Upper lobe of right lung (tissue), 1 donor: Measurements from ENCODE around the gene SIGMAR1. TPM values are rescaled to one million over a fixed set of nuclear protein-coding genes. Genes with fewer than 3 reads are reported as not detected.

Experiments
- ATAC-seq: fragments of 200-7000 bp; cut with Tn5 transposase; one replicate; pipeline ENCODE4 v1.9.1; 2020; ENCODE audit warnings: mild to moderate bottlenecking, moderate library complexity
- DNase-seq: peaks from one replicate; pipeline ENCODE4 v3.0.0-alpha.2; 2020
- H3K27ac ChIP-seq: fragments of 200-600 bp; one replicate; pipeline ENCODE4 v1.8.0; 2022
- H3K27me3 ChIP-seq: fragments of 200-600 bp; one replicate; pipeline ENCODE4 v1.8.0; 2022; ENCODE audit warnings: mild to moderate bottlenecking
- H3K36me3 ChIP-seq: fragments of 200-600 bp; one replicate; pipeline ENCODE4 v1.8.0; 2022
- H3K4me1 ChIP-seq: fragments of 200-600 bp; one replicate; pipeline ENCODE4 v1.8.0; 2022
- H3K4me3 ChIP-seq: fragments of 200-600 bp; one replicate; pipeline ENCODE4 v1.8.0; 2022; ENCODE audit warnings: mild to moderate bottlenecking
- H3K9me3 ChIP-seq: fragments of 200-600 bp; one replicate; pipeline ENCODE4 v1.8.0; 2022
- CTCF ChIP-seq: fragments of 200-600 bp; IDR thresholded peaks from one replicate; pipeline ENCODE4 v1.8.0; 2022; ENCODE audit warnings: antibody characterized with exemption
- intact Hi-C: fragments of 100-400 bp; cut with DNase I; formaldehyde crosslinking; loops from one replicate; pipeline ENCODE4 v1.11.0; 2022
- total RNA-seq: library from RNA; stranded (reverse); fragmentation: NEBNext Ultra II Directional; extraction: Animal tissue kit (Norgen Biotek cat#: 25700); gene quantifications from one replicate; pipeline ENCODE4 v1.2.1, GENCODE V29; 2021
- donor health status: DM: no; HTN: yes; CAD: no; lungs with severe emphysema.

SIGMAR1 gene
- total RNA-seq, 1 donor from 2014 or later, result 40.5 TPM

- intact Hi-C loops, result no loop called here
Observed at GRCh38 chr9:34684145-34684544, 46.6 kb upstream of the SIGMAR1 start.

GRCh38 chr9:34675869-34676268 is 38.3 kb upstream of the SIGMAR1 start:
- no peak overlapping the region for H3K27ac ChIP-seq

More at GRCh38 chr9:34684145-34684544, 46.6 kb upstream of the SIGMAR1 start:
- Histone ChIP-seq H3K36me3 (no peaks in the 10 kb centered on the region), H3K9me3 (no peaks in the 10 kb centered on the region), H3K27ac (no peak overlapping the region), H3K4me3 (no peak overlapping the region), H3K4me1 (no peaks in the 10 kb centered on the region), H3K27me3 (no peaks in the 10 kb centered on the region)
- DNase-seq (no peak), ATAC-seq (no peak)
- no peak for TF ChIP-seq CTCF

GRCh38 chr9:34675048-34675714 is 37.6 kb upstream of the SIGMAR1 start:
- no peak overlapping the region for H3K4me3 ChIP-seq
- no peaks in the 10 kb centered on the region for H3K27me3 ChIP-seq
- no peaks in the 10 kb centered on the region for H3K4me1 ChIP-seq
- H3K36me3 ChIP-seq, result no peaks in the 10 kb centered on the region
- intact Hi-C loops, result no loop called here
- H3K9me3 ChIP-seq, result no peaks in the 10 kb centered on the region
- ATAC-seq (peak; percentile 83), DNase-seq (no peak)
- H3K27ac ChIP-seq, result no peak overlapping the region
- peak; percentile 61 for TF ChIP-seq CTCF

More at GRCh38 chr9:34675869-34676268, 38.3 kb upstream of the SIGMAR1 start:
- intact Hi-C loops, result no loop called here
- no peaks in the 10 kb centered on the region for H3K36me3 ChIP-seq
- H3K4me3 ChIP-seq, result no peak overlapping the region
- no peak for TF ChIP-seq CTCF
- no peaks in the 10 kb centered on the region for H3K27me3 ChIP-seq
- no peak for DNase-seq
- ATAC-seq, result no peak
- H3K9me3 ChIP-seq, result no peaks in the 10 kb centered on the region
- no peaks in the 10 kb centered on the region for H3K4me1 ChIP-seq

- intact Hi-C loops, result no loop called here
- Histone ChIP-seq H3K27ac (no peak overlapping the region), H3K4me3 (no peak overlapping the region), H3K9me3 (no peaks in the 10 kb centered on the region), H3K4me1 (no peaks in the 10 kb centered on the region), H3K27me3 (no peaks in the 10 kb centered on the region), H3K36me3 (no peaks in the 10 kb centered on the region)
- TF ChIP-seq CTCF, result no peak
- DNase-seq (no peak), ATAC-seq (no peak)
Observed at GRCh38 chr9:34674440-34674839, 36.9 kb upstream of the SIGMAR1 start.

GRCh38 chr9:34671307-34671706 is 33.7 kb upstream of the SIGMAR1 start:
- intact Hi-C loops, result no loop called here
- no peak for ATAC-seq
- no peak for TF ChIP-seq CTCF
- H3K4me1 ChIP-seq, result peaks cover 5% of the 10 kb centered on the region
- no peaks in the 10 kb centered on the region for H3K36me3 ChIP-seq
- no peaks in the 10 kb centered on the region for H3K27me3 ChIP-seq
- H3K9me3 ChIP-seq, result no peaks in the 10 kb centered on the region
- no peak for DNase-seq
- H3K27ac ChIP-seq, result no peak overlapping the region
- H3K4me3 ChIP-seq, result no peak overlapping the region
